Lung (tissue), 12 donors: Measurements from ENCODE around the gene UTS2R. TPM values are rescaled to one million over a fixed set of nuclear protein-coding genes. Genes with fewer than 3 reads are reported as not detected.
"Not testable (repeated sequence)": the region's sequence is repeated elsewhere in the genome, so short reads cannot be mapped to it uniquely, and the experiment has no call there.

Source experiments
- ATAC-seq: fragments of 200-7000 bp; cut with Tn5 transposase; one replicate; pipeline ENCODE4 v1.9.1; 2020; ENCODE audit warnings: moderate number of reproducible peaks; ENCODE audit not compliant: insufficient read depth, low FRiP score
- DNase-seq, 3 donors: peaks; one replicate each; pipeline ENCODE4 v3.0.0-alpha.2; 2013 to 2017
- H3K27ac ChIP-seq, 2 donors: one replicate each; pipeline ENCODE4 v1.5.1; 2013; ENCODE audit warnings: mild to moderate bottlenecking in 2 of 2, moderate library complexity in 2 of 2, control low read depth in 1 of 2, inconsistent platforms in 1 of 2, low read depth in 1 of 2, low read length in 1 of 2
- H3K27me3 ChIP-seq, 3 donors: one replicate each; pipeline ENCODE4 v1.5.1; 2013; ENCODE audit warnings: low read length in 2 of 3; ENCODE audit not compliant: control insufficient read depth in 3 of 3, insufficient read depth in 3 of 3
- H3K36me3 ChIP-seq, 4 donors: one replicate each; pipeline ENCODE4 v1.5.1; 2013; ENCODE audit warnings: low read length in 4 of 4, mild to moderate bottlenecking in 1 of 4, moderate library complexity in 1 of 4; ENCODE audit not compliant: control insufficient read depth in 4 of 4, insufficient read depth in 4 of 4
- H3K4me1 ChIP-seq, 5 donors: one replicate each; pipeline ENCODE4 v1.5.1; 2013; ENCODE audit warnings: low read length in 5 of 5, mild to moderate bottlenecking in 2 of 5, moderate library complexity in 1 of 5; ENCODE audit not compliant: control insufficient read depth in 5 of 5, insufficient read depth in 5 of 5
- H3K4me3 ChIP-seq: one replicate; pipeline ENCODE4 v1.5.1; 2013; ENCODE audit warnings: mild to moderate bottlenecking, control low read depth, moderate library complexity
- H3K9ac ChIP-seq, 2 donors: one replicate each; pipeline ENCODE4 v1.5.1; 2013; ENCODE audit warnings: low read length in 2 of 2, control low read depth in 1 of 2; ENCODE audit not compliant: insufficient read depth in 1 of 2
- H3K9me3 ChIP-seq, 4 donors: one replicate each; pipeline ENCODE4 v1.5.1; 2013; ENCODE audit warnings: low read length in 3 of 4, mild to moderate bottlenecking in 1 of 4, moderate library complexity in 1 of 4; ENCODE audit not compliant: control insufficient read depth in 4 of 4, insufficient read depth in 3 of 4
- CTCF ChIP-seq: IDR thresholded peaks from 2 replicates; pipeline ENCODE4 v1.5.1; 2012; ENCODE audit warnings: mild to moderate bottlenecking; ENCODE audit errors: control extremely low read depth, extremely low read depth
- WGBS, 2 donors: extraction: QIAGEN DNeasy Blood & Tissue Kit; methylation state at CpG; one replicate each; pipeline ENCODE4 v1.1.7; 2013; 5-methylcytosine and 5-hydroxymethylcytosine counted together
- polyA plus RNA-seq, 2 donors: library from polyadenylated mRNA; stranded (reverse); fragments of 200-250 nt; gene quantifications; one replicate each; pipeline ENCODE4 v1.2.1, GENCODE V29; 2013
- total RNA-seq, 2 donors: library from RNA; depleted of rRNA in 1 of 2; stranded (reverse); fragments of >200 nt in 1 of 2; gene quantifications; one replicate each; pipeline ENCODE4 v1.2.1, GENCODE V29; 2014 to 2021
- donor health status: control.
- donor health status: control.
- donor health status: Bipolar disorder and iron deficiency.
- donor health status: healthy.
- donor health status: DM: yes; HTN: yes; CAD: no.

Gene UTS2R
- total and polyA plus RNA-seq, 4 donors, result 0.17 TPM; not detected in 3

DNA sequence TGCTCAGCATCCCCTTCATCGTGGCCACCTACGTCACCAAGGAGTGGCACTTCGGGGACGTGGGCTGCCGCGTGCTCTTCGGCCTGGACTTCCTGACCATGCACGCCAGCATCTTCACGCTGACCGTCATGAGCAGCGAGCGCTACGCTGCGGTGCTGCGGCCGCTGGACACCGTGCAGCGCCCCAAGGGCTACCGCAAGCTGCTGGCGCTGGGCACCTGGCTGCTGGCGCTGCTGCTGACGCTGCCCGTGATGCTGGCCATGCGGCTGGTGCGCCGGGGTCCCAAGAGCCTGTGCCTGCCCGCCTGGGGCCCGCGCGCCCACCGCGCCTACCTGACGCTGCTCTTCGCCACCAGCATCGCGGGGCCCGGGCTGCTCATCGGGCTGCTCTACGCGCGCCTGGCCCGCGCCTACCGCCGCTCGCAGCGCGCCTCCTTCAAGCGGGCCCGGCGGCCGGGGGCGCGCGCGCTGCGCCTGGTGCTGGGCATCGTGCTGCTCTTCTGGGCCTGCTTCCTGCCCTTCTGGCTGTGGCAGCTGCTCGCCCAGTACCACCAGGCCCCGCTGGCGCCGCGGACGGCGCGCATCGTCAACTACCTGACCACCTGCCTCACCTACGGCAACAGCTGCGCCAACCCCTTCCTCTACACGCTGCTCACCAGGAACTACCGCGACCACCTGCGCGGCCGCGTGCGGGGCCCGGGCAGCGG lies 3.2 kb downstream of the UTS2R start:
- H3K4me1 ChIP-seq, result peaks cover 0 to 18% (median 8%) of the 10 kb centered on the region in 5 donors
- H3K27me3 ChIP-seq, result peaks cover 33 to 50% (median 42%) of the 10 kb centered on the region in 3 donors
- no peak overlapping the region for H3K4me3 ChIP-seq
- DNase-seq (no peak), ATAC-seq (no peak)
- H3K9ac ChIP-seq, result no peak overlapping the region
- no peak for TF ChIP-seq CTCF
- no peaks in the 10 kb centered on the region for H3K36me3 ChIP-seq
- WGBS, 2 donors, result 37 to 40% methylated on average over 61 to 79 of the region's 79 CpGs
- no peak overlapping the region for H3K27ac ChIP-seq
- peaks cover 0 to 7% (median 0%) of the 10 kb centered on the region in 4 donors for H3K9me3 ChIP-seq

GRCh38 chr17:82375359-82376041 lies 3.9 kb downstream of the UTS2R start:
- H3K27ac ChIP-seq, result no peak overlapping the region
- no peak for TF ChIP-seq CTCF
- H3K9me3 ChIP-seq, result peaks cover 0 to 7% (median 0%) of the 10 kb centered on the region in 4 donors
- peaks cover 33 to 52% (median 39%) of the 10 kb centered on the region in 3 donors for H3K27me3 ChIP-seq
- peaks cover 0 to 15% (median 8%) of the 10 kb centered on the region in 5 donors for H3K4me1 ChIP-seq
- no peak for ATAC-seq
- 56 to 65% methylated on average over 45 to 46 of the region's 46 CpGs for WGBS, 2 donors
- no peak overlapping the region for H3K4me3 ChIP-seq
- no peak overlapping the region for H3K9ac ChIP-seq
- no peak for DNase-seq
- H3K36me3 ChIP-seq, result no peaks in the 10 kb centered on the region

GRCh38 chr17:82376042-82376730 lies 4.6 kb downstream of the UTS2R start:
- no peak for ATAC-seq
- Histone ChIP-seq H3K27me3 (peaks cover 33 to 51% (median 35%) of the 10 kb centered on the region in 3 donors), H3K27ac (no peak overlapping the region), H3K4me3 (no peak overlapping the region), H3K4me1 (peaks cover 0 to 13% (median 5%) of the 10 kb centered on the region in 5 donors), H3K9me3 (peaks cover 0 to 7% (median 0%) of the 10 kb centered on the region in 4 donors), H3K36me3 (no peaks in the 10 kb centered on the region), H3K9ac (no peak overlapping the region)
- no peak for DNase-seq
- 70 to 78% methylated on average over 16 of the region's 16 CpGs for WGBS, 2 donors
- TF ChIP-seq CTCF, result no peak

DNA sequence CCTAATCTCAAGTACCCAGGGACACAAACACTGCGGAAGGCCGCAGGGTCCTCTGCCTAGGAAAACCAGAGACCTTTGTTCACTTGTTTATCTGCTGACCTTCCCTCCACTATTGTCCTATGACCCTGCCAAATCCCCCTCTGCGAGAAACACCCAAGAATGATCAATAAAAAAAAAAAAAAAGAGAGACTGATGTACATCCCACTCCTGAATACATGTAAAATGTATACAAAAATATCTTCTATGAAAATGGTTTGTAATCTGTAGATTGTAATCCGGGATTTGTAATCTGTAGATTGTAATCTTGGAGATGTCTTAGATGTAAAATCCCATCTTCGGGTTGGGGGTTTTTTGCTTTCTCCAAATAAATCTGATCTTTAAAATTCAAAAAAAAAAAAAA lies 5.7 kb downstream of the UTS2R start:
- H3K27me3 ChIP-seq, result peaks cover 23 to 47% (median 37%) of the 10 kb centered on the region in 3 donors
- DNase-seq, H3K4me1 ChIP-seq, H3K9me3 ChIP-seq, H3K4me3 ChIP-seq, H3K36me3 ChIP-seq, H3K9ac ChIP-seq, ATAC-seq, H3K27ac ChIP-seq: not testable (repeated sequence)
- 53 to 63% methylated on average over 3 of the region's 5 CpGs for WGBS, 2 donors
